ENCODE data around the gene ABAT. TPM values are rescaled to one million over a fixed set of nuclear protein-coding genes. Genes with fewer than 3 reads are reported as not detected.
A peak's percentile ranks its signal among the peaks of the same experiment; 100 is the strongest.
"Not testable (repeated sequence)": the region's sequence is repeated elsewhere in the genome, so short reads cannot be mapped to it uniquely, and the experiment has no call there.

ABAT gene
- total and polyA plus RNA-seq, 2 experiments from 2014 or later, result 31.2 to 59.1 TPM

DNA sequence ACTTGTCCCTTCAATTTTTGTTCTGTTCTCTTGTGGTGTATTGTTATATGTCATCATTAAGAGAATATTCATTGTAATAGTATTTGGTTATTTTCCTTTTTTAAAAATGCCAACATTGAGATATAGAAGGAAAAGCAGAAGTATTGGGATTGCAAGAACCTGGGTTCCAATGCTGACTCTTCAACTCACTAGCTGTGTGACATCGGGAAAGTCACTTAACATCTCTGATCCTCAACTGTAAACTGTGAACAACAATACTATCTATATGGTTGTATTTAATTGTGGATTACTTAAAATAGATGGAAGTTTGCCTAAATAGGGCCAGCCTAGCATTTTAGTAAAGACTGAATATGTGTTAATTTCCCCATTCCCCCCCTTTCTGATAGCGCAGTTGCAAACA, 67.2 kb downstream of the ABAT start:
- no peaks in the 10 kb centered on the region for H4K20me1 ChIP-seq (ENCODE audit: insufficient read depth, poor library complexity, severe bottlenecking)
- H2AFZ ChIP-seq, result no peak overlapping the region
- WGBS (ENCODE audit: low lambda C conversion rate, missing lambda C conversion rate), result 94% methylated on average over 2 of the region's 2 CpGs
- no peaks in the 10 kb centered on the region for H3K27me3 ChIP-seq
- DNase-seq (ENCODE audit: low spot score), result no peak
- no peaks in the 10 kb centered on the region for H3K9me2 ChIP-seq (replicated peaks; ENCODE audit: insufficient read depth)
- H3K79me2 ChIP-seq, result no peaks in the 10 kb centered on the region
- H3K4me2 ChIP-seq, result peak overlapping the region; percentile 18
- no peaks in the 10 kb centered on the region for H3K36me3 ChIP-seq (replicated peaks; ENCODE audit: insufficient read depth, low read depth)
- no peaks in the 10 kb centered on the region for H3K9me3 ChIP-seq (ENCODE audit: low read depth)
- peaks cover 18% of the 10 kb centered on the region for H3K4me1 ChIP-seq (ENCODE audit: insufficient read depth)
- TF ChIP-seq, protein P1, sequence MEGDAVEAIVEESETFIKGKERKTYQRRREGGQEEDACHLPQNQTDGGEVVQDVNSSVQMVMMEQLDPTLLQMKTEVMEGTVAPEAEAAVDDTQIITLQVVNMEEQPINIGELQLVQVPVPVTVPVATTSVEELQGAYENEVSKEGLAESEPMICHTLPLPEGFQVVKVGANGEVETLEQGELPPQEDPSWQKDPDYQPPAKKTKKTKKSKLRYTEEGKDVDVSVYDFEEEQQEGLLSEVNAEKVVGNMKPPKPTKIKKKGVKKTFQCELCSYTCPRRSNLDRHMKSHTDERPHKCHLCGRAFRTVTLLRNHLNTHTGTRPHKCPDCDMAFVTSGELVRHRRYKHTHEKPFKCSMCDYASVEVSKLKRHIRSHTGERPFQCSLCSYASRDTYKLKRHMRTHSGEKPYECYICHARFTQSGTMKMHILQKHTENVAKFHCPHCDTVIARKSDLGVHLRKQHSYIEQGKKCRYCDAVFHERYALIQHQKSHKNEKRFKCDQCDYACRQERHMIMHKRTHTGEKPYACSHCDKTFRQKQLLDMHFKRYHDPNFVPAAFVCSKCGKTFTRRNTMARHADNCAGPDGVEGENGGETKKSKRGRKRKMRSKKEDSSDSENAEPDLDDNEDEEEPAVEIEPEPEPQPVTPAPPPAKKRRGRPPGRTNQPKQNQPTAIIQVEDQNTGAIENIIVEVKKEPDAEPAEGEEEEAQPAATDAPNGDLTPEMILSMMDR (IDR thresholded peaks at IDR 0.05; ENCODE audit: poor library complexity), result no peak
- no peak for TF ChIP-seq EZH2phosphoT487 (IDR thresholded peaks at IDR 0.05; ENCODE audit: low read depth, severe bottlenecking, unreplicated experiment)
- no peak for TF ChIP-seq EZH2 (IDR thresholded peaks at IDR 0.05; ENCODE audit: borderline replicate concordance)
- no peak overlapping the region for H3K4me3 ChIP-seq
- H3K27ac ChIP-seq, result peak overlapping the region; percentile 54

DNA sequence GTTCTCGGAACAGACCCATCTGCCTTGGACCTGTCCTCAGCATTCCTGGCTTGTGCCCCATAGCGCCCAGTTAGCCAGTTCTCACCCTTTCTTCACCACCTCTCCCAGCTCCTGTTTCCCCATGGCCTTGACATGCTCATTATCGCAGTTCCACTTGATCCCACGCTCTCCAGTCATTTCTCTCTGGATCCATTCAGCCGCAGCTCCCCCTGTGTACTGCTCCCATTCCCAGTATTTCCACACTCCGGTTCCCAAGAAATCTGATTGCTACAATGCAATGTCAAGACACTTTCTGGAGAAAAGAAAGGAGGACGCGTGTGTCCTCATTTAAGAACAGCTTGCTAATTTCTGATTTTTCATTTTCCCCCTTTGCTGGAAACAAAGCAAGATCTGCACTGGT, 67.7 kb downstream of the ABAT start:
- no peak for DNase-seq (ENCODE audit: low spot score)
- peak overlapping the region; percentile 5 for H3K27ac ChIP-seq
- H4K20me1 ChIP-seq (ENCODE audit: insufficient read depth, poor library complexity, severe bottlenecking), result no peaks in the 10 kb centered on the region
- no peak overlapping the region for H3K4me3 ChIP-seq
- H3K36me3 ChIP-seq (replicated peaks; ENCODE audit: insufficient read depth, low read depth), result no peaks in the 10 kb centered on the region
- H3K9me2 ChIP-seq (replicated peaks; ENCODE audit: insufficient read depth), result no peaks in the 10 kb centered on the region
- TF ChIP-seq EZH2phosphoT487 (IDR thresholded peaks at IDR 0.05; ENCODE audit: low read depth, severe bottlenecking, unreplicated experiment) (no peak), EZH2 (IDR thresholded peaks at IDR 0.05; ENCODE audit: borderline replicate concordance) (no peak)
- TF ChIP-seq, protein P1 (IDR thresholded peaks at IDR 0.05; ENCODE audit: poor library complexity), result no peak
- peaks cover 18% of the 10 kb centered on the region for H3K4me1 ChIP-seq (ENCODE audit: insufficient read depth)
- no peaks in the 10 kb centered on the region for H3K27me3 ChIP-seq
- no peaks in the 10 kb centered on the region for H3K79me2 ChIP-seq
- H3K4me2 ChIP-seq, result no peak overlapping the region
- H3K9me3 ChIP-seq (ENCODE audit: low read depth), result no peaks in the 10 kb centered on the region
- 79% methylated on average over 8 of the region's 8 CpGs for WGBS (ENCODE audit: low lambda C conversion rate, missing lambda C conversion rate)
- H2AFZ ChIP-seq, result no peak overlapping the region

DNA sequence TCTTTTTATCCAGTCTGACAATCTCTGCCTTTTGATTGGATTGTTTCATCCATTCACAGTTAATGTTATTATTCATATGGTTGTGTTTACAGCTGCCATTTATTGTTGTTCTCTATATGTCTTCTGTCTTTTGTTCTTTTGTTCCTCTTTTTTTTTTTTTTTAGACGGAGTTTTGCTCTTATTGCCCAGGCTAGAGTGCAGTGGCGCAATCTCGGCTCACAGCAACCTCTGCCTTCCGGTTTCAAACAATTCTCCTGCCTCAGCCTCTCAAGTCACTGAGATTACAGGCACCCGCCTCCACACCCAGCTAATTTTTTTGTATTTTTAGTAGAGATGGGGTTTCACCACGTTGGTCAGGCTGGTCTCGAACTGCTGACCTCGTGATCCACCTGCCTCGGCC, 74.5 kb downstream of the ABAT start:
- not testable (repeated sequence) for H2AFZ ChIP-seq; H3K27me3 ChIP-seq; H3K9me3 ChIP-seq (ENCODE audit: low read depth); H3K4me3 ChIP-seq; H3K4me2 ChIP-seq; H3K79me2 ChIP-seq; H3K36me3 ChIP-seq (replicated peaks; ENCODE audit: insufficient read depth, low read depth); DNase-seq (ENCODE audit: low spot score); H3K27ac ChIP-seq; H4K20me1 ChIP-seq (ENCODE audit: insufficient read depth, poor library complexity, severe bottlenecking); H3K4me1 ChIP-seq (ENCODE audit: insufficient read depth); H3K9me2 ChIP-seq (replicated peaks; ENCODE audit: insufficient read depth)
- WGBS (ENCODE audit: low lambda C conversion rate, missing lambda C conversion rate), result 90% methylated on average over 9 of the region's 9 CpGs

DNA sequence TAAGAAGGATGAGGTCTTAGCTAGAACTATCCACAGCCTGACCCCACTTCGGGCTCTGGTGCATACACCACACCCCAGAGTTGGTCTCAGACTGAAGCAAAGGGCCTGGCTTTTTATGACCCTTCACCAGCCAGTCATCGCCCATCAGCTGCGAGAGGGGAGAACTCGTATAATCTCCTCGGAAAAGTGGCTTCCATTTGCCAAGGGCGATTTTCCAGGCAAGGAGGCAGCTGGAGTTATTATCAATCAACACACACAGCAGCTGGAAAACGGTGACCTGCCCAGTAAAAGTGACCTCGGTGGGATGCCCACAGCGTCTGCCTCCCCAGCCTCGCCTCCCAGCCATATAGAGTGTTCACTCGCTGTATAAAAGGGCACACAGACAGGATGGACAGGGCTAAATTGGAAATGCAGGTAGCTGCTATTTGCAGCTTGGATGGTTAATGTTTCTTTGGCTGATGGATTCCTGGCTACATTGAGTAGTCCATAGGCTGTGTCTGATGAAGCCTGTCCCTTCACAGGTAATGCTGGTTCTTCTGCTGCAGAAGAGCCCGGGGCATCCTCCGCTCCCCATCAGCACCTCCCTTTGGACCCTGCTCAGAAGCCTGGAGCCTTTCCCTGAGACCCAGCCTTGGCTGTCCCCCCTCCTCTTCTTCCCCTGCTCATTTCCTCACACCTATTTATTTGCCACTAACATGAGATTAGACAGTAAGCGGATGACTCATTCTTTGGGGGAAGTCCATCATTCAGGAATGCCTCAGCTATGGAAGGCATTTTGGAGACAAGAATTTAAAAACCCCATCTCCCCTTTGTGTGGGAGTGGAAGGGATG, 77.3 kb downstream of the ABAT start:
- DNase-seq (ENCODE audit: low spot score), result peak; percentile 52
- H3K27ac ChIP-seq, result peak overlapping the region; percentile 13
- no peaks in the 10 kb centered on the region for H3K9me2 ChIP-seq (replicated peaks; ENCODE audit: insufficient read depth)
- H3K36me3 ChIP-seq (replicated peaks; ENCODE audit: insufficient read depth, low read depth), result no peaks in the 10 kb centered on the region
- no peaks in the 10 kb centered on the region for H3K4me1 ChIP-seq (ENCODE audit: insufficient read depth)
- no peaks in the 10 kb centered on the region for H3K79me2 ChIP-seq
- no peak overlapping the region for H2AFZ ChIP-seq
- no peaks in the 10 kb centered on the region for H3K27me3 ChIP-seq
- no peak overlapping the region for H3K4me3 ChIP-seq
- no peaks in the 10 kb centered on the region for H3K9me3 ChIP-seq (ENCODE audit: low read depth)
- WGBS (ENCODE audit: low lambda C conversion rate, missing lambda C conversion rate), result 70% methylated on average over 14 of the region's 14 CpGs
- H3K4me2 ChIP-seq, result no peak overlapping the region
- no peak for TF ChIP-seq EZH2phosphoT487 (IDR thresholded peaks at IDR 0.05; ENCODE audit: low read depth, severe bottlenecking, unreplicated experiment)
- TF ChIP-seq EZH2 (IDR thresholded peaks at IDR 0.05; ENCODE audit: borderline replicate concordance), result no peak
- TF ChIP-seq, protein P1 (IDR thresholded peaks at IDR 0.05; ENCODE audit: poor library complexity), result no peak
- no peaks in the 10 kb centered on the region for H4K20me1 ChIP-seq (ENCODE audit: insufficient read depth, poor library complexity, severe bottlenecking)
